ENCODE data around the gene SCARB2.

Gene SCARB2

DNA sequence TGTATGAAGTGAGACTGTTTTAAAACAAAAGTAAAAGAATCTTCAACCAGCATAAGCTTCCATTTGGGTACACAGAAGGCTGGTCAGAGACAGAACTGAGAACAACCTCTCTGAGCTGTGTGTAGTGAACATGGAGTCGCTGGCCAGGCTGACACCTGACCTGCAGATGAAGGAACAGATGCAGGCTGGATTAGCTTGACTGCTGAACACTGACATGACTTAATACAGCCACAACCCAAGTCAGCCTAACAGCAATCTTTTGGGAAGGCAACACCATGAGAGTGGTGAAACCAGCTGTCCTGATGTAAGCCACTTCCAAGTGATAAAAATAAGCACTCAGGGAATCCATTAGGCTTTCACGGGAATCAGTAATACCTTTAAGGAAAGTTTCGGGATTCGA is 10.1 kb downstream of the SCARB2 start:
- no peak for DNase-seq (ENCODE audit: low read depth)
- H3K4me3 ChIP-seq (ENCODE audit: low read depth, low read length), result no peak overlapping the region
- TF ChIP-seq, protein P1, sequence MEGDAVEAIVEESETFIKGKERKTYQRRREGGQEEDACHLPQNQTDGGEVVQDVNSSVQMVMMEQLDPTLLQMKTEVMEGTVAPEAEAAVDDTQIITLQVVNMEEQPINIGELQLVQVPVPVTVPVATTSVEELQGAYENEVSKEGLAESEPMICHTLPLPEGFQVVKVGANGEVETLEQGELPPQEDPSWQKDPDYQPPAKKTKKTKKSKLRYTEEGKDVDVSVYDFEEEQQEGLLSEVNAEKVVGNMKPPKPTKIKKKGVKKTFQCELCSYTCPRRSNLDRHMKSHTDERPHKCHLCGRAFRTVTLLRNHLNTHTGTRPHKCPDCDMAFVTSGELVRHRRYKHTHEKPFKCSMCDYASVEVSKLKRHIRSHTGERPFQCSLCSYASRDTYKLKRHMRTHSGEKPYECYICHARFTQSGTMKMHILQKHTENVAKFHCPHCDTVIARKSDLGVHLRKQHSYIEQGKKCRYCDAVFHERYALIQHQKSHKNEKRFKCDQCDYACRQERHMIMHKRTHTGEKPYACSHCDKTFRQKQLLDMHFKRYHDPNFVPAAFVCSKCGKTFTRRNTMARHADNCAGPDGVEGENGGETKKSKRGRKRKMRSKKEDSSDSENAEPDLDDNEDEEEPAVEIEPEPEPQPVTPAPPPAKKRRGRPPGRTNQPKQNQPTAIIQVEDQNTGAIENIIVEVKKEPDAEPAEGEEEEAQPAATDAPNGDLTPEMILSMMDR (IDR thresholded peaks at IDR 0.05; ENCODE audit: control insufficient read depth, extremely low read depth, insufficient read depth), result no peak

DNA sequence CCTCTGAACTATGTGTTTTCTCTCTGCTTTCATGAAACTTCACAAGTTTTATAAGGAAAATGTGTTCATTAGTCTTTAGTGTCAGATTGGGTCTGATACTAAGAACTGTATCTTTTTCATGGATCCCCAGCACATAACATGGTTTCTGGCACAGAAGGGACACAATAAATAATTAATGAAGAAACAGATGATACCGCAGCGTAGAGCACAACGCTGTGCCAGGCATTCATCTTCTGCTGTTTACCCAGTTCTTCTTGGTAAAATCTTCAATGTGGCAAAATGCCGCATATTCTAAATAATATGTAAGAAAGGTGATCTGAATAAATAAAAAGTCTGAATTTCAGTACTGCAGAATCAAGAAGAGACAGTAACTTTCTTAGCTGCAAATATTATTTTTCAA is 12.3 kb downstream of the SCARB2 start:
- TF ChIP-seq, protein P1 (IDR thresholded peaks at IDR 0.05; ENCODE audit: control insufficient read depth, extremely low read depth, insufficient read depth), result no peak

DNA sequence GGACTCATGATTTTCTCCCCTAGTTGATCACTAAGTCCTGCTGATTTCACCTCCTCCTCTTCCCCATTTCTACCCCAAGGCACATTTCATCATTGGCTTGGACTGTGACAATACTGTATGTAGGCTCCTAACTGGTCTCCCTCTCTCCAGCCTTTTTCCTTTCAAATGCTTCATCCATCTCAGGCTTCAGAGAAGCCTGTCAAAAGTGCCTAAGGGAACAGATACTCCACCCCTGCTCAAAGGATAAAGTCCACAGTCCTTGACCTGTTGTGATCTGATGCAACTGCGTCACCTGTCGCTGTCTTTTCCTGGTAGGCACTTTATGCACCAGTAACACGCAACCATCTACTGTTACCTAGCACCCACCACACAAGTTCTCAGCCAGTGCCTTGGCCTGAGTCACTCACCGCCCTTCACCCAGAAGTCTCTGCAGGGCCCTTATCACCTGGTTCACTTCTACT is 12.8 kb downstream of the SCARB2 start:
- DNase-seq (ENCODE audit: low read depth), result no peak
- TF ChIP-seq, protein P1 (IDR thresholded peaks at IDR 0.05; ENCODE audit: control insufficient read depth, extremely low read depth, insufficient read depth), result no peak
- no peak overlapping the region for H3K4me3 ChIP-seq (ENCODE audit: low read depth, low read length)

More for the DNA sequence above, 12.3 kb downstream of the SCARB2 start:
- H3K4me3 ChIP-seq (ENCODE audit: low read depth, low read length), result no peak overlapping the region
- DNase-seq (ENCODE audit: low read depth), result no peak

DNA sequence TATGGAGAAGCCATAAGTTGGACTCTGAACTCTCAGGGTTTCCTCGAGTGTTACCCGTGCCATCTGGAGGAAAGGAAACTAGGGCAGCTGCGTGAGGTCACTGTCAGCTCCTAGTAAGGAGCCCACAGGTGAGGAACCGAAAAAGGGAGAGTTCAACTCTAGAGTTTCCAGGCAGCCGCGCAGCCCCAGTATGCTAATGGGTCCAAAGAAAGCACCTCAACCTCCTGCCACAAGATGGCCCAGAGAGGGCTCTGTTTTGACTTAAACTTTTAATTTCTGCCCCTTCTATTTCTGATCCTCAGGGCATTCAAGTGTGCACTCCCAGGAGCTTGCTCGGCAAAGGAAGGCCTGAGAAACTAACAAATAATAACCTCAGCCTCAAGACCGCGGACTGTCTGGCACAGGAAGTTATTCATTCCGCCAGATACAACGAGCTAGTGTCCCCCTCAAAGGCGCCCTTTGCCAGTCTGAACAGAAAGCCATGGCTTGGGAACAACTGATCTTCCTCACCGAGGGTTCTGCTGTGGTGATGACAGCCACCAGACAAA is 13.9 kb downstream of the SCARB2 start:
- H3K4me3 ChIP-seq (ENCODE audit: low read depth, low read length), result no peak overlapping the region

DNA sequence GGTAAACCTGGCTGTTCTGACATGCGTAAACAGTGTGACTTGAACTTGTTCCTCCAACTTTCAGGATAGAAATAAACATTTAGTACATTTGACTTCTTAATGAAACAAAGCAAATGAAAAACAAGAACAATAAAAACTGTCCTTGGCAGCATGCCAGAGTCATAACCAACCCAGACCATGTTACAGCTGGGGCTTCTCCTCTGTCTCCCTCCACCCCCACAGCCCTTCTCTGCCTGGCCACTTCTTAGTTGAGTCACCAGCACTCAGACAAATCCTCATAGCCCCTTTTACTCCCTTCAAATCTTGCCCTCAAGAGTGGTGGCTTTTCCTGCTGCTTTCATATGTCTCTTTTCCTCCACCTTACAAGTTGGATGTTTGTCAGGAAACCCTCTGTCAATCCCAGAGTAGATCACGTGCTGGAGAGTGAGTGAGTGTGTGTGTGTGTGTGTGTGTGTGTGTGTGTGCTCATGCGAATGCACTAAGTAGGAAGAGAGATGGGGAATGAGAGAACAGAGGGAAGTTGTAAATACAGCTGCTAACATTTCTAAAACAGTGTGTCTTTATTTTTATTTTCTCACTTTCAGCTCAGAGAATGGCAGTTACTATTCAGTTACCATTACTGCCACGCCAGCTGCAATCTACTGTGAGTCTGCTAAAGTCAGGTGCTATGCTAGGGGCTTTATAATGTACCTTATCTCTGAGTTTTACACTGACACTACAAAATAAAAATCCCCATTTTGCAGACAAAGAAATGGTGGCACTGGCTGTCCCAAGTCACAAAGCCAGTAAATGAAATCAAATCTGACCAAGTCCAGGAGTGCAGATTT is 15.0 kb downstream of the SCARB2 start:
- peak; percentile 87 for DNase-seq (ENCODE audit: low read depth)

More for the DNA sequence above, 13.9 kb downstream of the SCARB2 start:
- TF ChIP-seq, protein P1 (IDR thresholded peaks at IDR 0.05; ENCODE audit: control insufficient read depth, extremely low read depth, insufficient read depth), result no peak
- no peak for DNase-seq (ENCODE audit: low read depth)

DNA sequence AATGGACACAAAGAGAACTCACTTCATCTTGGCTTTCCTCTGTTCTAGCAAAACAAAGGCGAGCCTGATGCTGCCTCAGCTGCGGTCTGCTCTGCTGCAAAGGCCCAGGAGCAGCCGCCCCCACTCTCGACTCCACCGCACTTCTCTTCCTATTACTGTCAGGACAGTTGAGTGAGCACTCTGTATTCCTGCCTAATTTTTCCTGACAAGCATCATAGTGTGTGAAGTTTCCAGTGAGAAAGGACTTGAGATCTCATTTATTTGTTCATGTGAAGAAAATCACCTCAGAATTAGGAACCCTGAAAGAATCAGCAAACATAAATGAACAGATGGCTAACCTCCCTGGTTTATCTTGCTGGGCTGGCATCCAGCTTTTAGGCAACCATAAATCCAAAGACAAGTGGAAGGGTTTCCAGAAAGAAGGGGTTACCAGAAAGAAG is 15.6 kb downstream of the SCARB2 start:
- TF ChIP-seq, protein P1 (IDR thresholded peaks at IDR 0.05; ENCODE audit: control insufficient read depth, extremely low read depth, insufficient read depth), result no peak
- H3K4me3 ChIP-seq (ENCODE audit: low read depth, low read length), result peak overlapping the region; percentile 1; the same call in 1 of the 2 replicates
- peak; percentile 83 for DNase-seq (ENCODE audit: low read depth)

More for the DNA sequence above, 15.0 kb downstream of the SCARB2 start:
- H3K4me3 ChIP-seq (ENCODE audit: low read depth, low read length), result peak overlapping the region; percentile 22
- TF ChIP-seq, protein P1 (IDR thresholded peaks at IDR 0.05; ENCODE audit: control insufficient read depth, extremely low read depth, insufficient read depth), result no peak
